ENCODE data around the gene XIRP1.
"Not testable (repeated sequence)": the region's sequence is repeated elsewhere in the genome, so short reads cannot be mapped to it uniquely, and the experiment has no call there.

The XIRP1 gene, protein sequence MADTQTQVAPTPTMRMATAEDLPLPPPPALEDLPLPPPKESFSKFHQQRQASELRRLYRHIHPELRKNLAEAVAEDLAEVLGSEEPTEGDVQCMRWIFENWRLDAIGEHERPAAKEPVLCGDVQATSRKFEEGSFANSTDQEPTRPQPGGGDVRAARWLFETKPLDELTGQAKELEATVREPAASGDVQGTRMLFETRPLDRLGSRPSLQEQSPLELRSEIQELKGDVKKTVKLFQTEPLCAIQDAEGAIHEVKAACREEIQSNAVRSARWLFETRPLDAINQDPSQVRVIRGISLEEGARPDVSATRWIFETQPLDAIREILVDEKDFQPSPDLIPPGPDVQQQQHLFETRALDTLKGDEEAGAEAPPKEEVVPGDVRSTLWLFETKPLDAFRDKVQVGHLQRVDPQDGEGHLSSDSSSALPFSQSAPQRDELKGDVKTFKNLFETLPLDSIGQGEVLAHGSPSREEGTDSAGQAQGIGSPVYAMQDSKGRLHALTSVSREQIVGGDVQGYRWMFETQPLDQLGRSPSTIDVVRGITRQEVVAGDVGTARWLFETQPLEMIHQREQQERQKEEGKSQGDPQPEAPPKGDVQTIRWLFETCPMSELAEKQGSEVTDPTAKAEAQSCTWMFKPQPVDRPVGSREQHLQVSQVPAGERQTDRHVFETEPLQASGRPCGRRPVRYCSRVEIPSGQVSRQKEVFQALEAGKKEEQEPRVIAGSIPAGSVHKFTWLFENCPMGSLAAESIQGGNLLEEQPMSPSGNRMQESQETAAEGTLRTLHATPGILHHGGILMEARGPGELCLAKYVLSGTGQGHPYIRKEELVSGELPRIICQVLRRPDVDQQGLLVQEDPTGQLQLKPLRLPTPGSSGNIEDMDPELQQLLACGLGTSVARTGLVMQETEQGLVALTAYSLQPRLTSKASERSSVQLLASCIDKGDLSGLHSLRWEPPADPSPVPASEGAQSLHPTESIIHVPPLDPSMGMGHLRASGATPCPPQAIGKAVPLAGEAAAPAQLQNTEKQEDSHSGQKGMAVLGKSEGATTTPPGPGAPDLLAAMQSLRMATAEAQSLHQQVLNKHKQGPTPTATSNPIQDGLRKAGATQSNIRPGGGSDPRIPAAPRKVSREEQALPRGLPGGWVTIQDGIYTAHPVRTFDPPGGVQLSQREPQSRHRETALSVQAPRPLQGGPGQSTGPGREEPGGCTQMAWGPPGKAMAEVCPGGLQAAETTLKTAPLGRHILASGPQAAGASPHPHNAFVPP (N-terminal part only)

DNA sequence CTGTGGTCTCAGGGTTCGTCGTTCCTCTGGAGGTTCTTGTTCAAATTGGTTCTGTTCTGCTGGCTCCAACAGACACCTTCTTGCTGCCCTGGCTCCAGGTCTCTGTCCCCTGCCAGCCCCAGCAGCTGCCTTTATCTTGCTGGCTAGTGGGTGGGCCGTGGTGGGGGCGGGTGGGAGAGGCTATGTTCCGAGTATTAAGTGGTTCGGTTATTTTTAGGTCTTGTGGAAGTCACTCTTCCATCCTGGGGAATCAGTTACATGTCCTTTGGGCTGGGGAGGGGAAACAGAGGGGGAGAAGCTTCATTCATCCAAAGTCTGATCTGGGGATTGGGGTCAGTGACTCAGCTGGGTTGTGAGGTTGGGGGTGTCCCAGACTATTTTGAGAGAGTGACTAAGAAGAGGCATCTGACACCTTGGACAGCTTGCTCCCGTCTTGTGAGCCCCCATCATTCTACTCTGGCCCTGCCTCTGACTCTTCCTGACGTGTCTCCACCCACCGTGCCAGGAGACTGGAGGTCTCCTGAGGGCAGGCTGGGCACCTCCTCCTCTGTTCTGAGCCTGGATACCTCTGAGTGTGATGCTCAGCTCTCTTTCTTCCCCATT lies at the start of gene XIRP1:
TSS of gene XIRP1 (minus strand) at position 106 of the 603 bp plus-strand sequence. CDS start 3,150 bp downstream, outside the sequence.
- no peak for DNase-seq (ENCODE audit: low spot score)

- no peak for DNase-seq (ENCODE audit: low spot score)
Observed at GRCh38 chr3:39241561-39241960, 49.2 kb upstream of the XIRP1 start.

GRCh38 chr3:39237027-39237426 lies 44.6 kb upstream of the XIRP1 start:
- DNase-seq (ENCODE audit: low spot score): no peak

- peak; percentile 5 for DNase-seq (ENCODE audit: low spot score)
Observed at GRCh38 chr3:39234651-39235050, 42.3 kb upstream of the XIRP1 start.

DNA sequence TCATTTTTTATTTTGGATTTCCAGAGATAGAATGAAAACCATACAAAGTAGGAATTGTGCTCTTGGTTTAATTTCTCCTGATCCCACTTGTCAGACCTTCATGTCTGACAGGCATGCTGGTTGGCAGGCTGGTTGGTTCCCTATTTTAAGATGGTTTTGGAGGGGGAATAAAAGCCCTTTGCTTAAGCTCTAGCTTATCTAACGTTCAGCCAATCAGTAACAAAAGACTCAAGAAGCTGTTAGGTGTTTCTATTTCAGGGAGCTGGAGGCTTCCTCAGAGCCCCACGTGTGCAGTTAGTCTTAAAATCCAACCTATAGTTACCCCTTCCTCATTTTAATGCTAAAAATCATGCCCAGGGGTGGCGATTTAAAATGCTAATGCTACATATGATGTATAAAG lies 40.5 kb upstream of the XIRP1 start:
- no peak for DNase-seq (ENCODE audit: low spot score)

DNA sequence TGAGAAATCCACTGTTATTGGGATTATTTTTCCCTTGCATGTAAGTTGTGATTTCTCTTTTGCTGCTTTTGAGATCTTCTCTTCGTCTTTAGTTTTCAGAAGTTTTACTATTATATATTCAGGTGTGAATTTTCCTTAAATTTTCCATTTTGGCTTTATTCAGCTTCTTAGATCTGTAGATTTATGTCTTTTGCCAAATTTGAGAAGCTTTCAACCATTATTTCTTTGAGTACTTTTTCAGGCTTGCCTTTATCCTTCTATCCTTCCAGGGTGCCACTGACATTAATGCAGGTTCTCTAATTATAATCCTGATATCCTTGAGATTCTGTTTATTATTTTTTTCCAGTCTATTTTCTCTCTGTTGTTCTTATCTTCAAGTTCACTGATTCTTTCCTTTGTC lies 38.1 kb upstream of the XIRP1 start:
- no peak for DNase-seq (ENCODE audit: low spot score)

DNA sequence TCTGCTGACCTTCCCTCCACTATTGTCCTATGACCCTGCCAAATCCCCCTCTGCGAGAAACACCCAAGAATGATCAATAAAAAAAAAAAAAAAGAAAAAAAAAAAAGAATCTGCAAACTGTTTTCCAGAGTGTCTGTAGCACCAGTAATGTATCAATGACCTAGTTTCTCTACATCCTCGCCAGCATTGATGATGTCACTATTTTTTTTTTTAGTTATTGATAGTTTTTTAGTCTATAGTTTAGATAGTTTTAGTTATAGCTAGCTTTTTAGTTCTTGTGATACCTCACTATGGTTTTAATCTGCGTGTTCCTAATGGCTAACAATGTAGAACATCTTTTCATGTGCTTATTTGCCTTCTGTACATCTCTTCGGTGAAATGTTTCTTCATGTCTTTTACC lies 36.1 kb upstream of the XIRP1 start:
- DNase-seq (ENCODE audit: low spot score): no peak

GRCh38 chr3:39227596-39227995 lies 35.2 kb upstream of the XIRP1 start:
- DNase-seq (ENCODE audit: low spot score): not testable (repeated sequence)

- DNase-seq (ENCODE audit: low spot score): no peak
Observed at GRCh38 chr3:39226106-39226741, 33.8 kb upstream of the XIRP1 start.

DNA sequence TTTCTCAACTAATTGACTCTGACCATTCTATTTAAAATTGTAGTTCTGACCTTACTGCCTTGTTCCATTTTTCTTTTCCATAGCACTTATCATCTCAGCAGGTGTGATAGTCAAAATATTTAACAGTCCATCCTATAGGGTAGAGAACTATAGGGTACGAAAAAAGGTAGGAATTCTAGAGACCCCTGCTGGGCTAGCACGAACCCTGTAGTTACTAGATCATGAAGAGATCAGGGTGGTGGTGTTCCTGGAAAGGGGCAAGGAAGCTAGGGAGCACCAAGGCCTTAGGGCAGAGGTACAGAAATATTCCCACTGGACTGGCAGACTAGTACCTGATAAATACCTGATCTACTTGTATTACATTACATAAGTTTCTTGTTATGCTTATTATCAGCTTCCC lies 31.9 kb upstream of the XIRP1 start:
- DNase-seq (ENCODE audit: low spot score): no peak

- no peak for DNase-seq (ENCODE audit: low spot score)
Observed at GRCh38 chr3:39222939-39223338, 30.5 kb upstream of the XIRP1 start.

- DNase-seq (ENCODE audit: low spot score): no peak
Observed at GRCh38 chr3:39222462-39222861, 30.1 kb upstream of the XIRP1 start.

GRCh38 chr3:39221141-39221530 lies 28.7 kb upstream of the XIRP1 start:
- no peak for DNase-seq (ENCODE audit: low spot score)

GRCh38 chr3:39220407-39221140 lies 28.2 kb upstream of the XIRP1 start:
- no peak for DNase-seq (ENCODE audit: low spot score)

- no peak for DNase-seq (ENCODE audit: low spot score)
Observed at GRCh38 chr3:39219702-39220101, 27.3 kb upstream of the XIRP1 start.

DNA sequence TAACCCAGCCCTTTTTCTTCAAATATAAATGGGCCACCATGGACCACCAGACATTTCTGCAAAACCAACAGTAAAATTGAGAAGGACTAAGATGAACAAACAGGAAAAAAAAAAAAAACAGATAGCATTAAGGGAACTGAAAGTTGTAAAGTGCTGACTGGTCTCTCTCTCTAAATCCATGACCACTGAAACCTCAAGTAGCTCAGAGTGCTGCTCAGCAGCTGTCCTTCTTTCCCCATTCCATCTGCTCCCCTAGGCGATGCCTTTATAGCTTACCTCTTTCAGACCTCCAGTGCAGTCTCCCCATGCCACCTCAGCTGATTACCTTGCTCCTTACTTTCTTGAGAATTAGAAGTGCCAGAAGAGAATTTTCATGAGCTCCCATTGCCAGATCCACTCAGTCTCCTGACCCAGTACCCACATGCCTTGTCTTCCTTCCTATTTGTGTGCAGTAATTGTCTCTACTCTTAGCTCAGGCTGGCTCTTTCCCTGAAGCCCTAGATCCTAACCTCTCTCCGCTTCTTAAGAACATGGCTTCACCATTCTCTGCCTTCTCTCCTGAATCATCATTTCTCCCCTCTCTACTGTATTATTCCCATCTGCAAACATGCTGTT lies 23.9 kb upstream of the XIRP1 start:
- DNase-seq (ENCODE audit: low spot score): no peak

DNA sequence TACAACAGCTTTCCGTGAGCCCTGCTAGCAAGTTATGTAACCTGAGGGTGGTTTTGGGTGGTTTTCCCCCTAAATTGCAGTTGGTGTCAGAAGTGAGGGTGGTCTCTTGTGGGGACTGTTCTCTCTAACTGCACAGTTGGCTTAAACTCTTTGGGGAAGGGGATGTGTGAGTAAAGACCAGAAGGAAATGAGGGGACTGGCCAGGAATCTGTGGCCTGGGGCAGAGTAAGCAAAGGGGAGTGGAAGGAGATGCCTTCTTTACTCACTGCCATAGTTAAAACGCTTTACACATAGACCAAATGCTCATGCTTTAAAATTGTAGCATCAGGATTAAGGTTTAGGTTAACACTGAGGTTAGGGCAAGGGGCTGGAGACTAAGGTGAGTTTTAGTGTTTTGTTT lies 21.2 kb upstream of the XIRP1 start:
- no peak for DNase-seq (ENCODE audit: low spot score)

- no peak for DNase-seq (ENCODE audit: low spot score)
Observed at GRCh38 chr3:39212665-39213064, 20.3 kb upstream of the XIRP1 start.

GRCh38 chr3:39211332-39212130 lies 19.1 kb upstream of the XIRP1 start:
- no peak for DNase-seq (ENCODE audit: low spot score)
